ENCODE results near the gene LGALS1.
"Not testable (repeated sequence)": the region's sequence is repeated elsewhere in the genome, so short reads cannot be mapped to it uniquely, and the experiment has no call there.

The LGALS1 gene

DNA sequence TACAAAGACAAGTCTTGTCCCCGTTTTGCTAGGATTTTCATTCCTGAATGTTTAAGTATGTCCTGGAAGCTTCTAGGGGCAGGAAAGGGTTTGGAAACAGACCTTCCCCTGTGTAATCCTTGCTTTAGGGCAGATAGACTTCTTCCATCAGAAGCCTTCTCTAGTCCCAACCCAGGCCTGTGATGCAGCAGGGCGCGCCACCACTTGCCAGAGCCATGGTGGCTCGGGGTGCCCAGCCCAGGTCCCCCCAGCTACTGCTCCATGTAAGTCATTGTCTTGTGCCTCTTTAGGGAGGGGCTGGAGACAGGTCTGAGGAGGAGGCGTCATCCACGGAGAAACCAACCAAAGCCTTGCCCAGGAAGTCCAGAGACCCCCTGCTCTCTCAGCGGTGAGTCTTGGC is 15.0 kb downstream of the LGALS1 start:
- no peak for DNase-seq (ENCODE audit: low read depth)

DNA sequence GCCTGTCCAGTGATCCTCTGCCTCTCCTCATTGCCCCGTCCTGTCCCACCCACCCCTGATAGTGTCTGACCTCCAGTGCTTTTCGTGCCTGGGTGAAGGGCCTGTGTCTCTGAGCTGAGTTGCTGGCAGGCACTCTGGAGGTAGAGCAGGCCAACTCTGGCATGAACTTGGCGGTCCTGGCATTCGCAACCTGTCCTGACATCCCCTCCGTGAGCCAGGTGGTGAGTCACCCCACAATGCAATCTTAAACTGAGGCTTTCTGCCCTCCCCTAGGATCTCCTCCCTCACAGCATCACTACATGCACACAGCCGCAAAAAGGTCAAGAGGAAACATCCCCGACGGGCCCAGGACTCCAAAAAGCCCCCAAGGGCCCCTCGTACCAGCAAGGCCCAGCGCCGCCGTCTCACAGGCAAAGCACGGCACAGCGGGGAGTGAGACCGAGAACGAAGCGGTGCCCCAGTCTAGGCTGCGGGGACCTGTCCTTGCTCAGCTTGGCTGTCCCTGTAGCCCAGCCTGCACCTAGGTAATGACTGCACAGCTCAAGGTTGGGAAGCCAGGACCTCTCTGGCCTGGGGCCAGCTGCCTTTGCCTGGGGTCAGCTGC is 15.6 kb downstream of the LGALS1 start:
- DNase-seq (ENCODE audit: low read depth), result no peak

- DNase-seq (ENCODE audit: low read depth), result no peak
Measured at GRCh38 chr22:37692627-37693285, 17.3 kb downstream of the LGALS1 start.

DNA sequence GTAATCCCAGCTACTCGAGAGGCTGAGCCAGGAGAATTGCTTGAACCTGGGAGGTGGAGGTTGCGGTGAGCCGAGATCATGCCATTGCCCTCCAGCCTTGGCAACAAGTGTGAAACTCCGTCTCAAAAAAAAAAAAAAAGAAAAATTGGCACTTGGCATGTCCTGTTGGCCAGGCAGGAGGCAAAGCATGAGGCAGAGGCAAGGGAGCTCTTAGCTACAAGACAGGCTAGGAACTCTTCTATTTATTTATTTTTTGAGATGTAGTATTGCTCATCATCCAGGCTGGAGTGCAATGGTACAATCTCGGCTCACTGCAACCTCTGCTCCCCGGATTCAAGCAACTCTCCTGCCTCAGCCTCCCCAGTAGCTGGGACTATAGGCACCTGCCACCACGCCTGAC is 18.7 kb downstream of the LGALS1 start:
- not testable (repeated sequence) for DNase-seq (ENCODE audit: low read depth)

DNA sequence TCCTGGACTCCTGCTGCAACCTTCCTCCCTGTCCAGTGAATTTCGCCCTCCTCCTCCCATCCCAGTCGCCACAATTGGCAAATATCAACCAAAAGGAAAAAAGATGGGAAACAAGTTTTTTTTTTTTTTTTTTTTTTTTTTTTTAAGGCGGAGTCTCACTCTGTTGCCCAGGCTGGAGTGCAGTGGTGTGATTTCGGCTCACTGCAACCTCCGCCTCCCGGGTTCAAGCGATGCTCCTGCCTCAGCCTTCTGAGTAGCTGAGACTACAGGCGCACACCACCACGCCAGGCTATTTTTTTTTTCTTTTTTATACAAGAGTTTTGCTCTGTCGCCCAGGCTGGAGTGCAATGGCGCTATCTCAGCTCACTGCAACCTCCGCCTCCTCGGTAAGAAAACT is 20.8 kb downstream of the LGALS1 start:
- DNase-seq (ENCODE audit: low read depth), result not testable (repeated sequence)

- DNase-seq (ENCODE audit: low read depth), result no peak
Measured at GRCh38 chr22:37696657-37697537, 21.5 kb downstream of the LGALS1 start, which contains the start of gene TRIOBP. TSS of gene TRIOBP (plus strand) at chr22:37697048. CDS start at chr22:37701366, 4,318 bp downstream.

GRCh38 chr22:37697538-37697835 is 22.1 kb downstream of the LGALS1 start:
- DNase-seq (ENCODE audit: low read depth), result no peak

- no peak for DNase-seq (ENCODE audit: low read depth)
Measured at GRCh38 chr22:37701141-37701786, 25.8 kb downstream of the LGALS1 start.

DNA sequence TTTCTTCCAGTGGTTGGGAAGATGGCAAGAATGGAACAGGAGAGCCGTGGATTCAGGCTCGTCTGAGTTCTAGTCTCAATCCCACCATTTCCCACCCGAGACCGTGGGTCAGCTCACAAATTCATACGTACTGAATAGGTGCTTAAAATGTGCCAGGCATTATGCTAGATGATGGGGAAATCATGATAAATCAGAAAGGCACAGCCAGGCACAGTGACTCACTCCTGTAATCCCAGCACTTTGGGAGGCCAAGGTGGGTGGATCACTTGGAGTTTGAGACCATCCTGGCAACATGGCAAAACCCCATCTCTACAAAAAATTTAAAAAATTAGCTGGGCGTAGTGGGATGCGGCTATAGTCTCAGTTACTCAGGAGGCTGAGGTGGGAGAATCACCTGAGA is 28.5 kb downstream of the LGALS1 start:
- DNase-seq (ENCODE audit: low read depth), result no peak

DNA sequence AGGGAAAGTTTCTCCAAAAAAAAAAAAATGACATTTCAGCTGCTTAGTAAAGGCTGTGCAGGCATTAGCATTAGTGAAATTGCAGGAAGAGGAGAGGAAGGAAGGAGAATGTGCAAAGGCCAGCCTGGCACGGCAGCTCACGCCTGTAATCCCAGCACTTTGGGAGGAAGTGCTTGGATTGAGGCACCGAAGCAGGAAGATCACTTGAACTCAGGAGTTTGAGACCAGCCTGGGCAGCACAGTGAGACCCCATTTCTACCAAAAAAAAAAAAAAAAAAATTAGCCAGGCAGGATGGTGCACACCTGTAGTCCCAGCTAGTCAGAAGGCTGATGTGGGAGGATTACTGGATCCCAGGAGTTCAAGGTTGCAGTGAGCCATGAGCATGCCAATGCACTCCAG is 29.2 kb downstream of the LGALS1 start:
- DNase-seq (ENCODE audit: low read depth), result no peak

DNA sequence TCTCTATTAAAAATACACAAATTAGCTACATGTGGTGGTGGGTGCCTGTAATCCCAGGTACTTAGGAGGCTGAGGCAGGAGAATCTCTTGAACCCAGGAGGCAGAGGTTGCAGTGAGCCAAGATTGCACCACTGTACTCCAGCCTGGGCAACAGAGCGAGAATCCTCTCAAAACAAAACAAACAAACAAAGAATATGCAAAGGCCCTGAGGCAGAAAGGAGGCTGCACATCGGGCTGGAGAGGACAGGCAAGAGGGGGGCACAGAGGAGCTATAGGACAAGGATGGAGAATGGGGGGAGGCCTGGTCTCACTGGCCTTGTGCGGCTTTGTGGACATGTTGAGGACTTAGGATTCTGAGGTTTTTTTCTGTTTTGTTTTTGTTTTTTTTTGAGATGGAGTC is 29.8 kb downstream of the LGALS1 start:
- no peak for DNase-seq (ENCODE audit: low read depth)

GRCh38 chr22:37708580-37709444 is 33.4 kb downstream of the LGALS1 start:
- no peak for DNase-seq (ENCODE audit: low read depth)

DNA sequence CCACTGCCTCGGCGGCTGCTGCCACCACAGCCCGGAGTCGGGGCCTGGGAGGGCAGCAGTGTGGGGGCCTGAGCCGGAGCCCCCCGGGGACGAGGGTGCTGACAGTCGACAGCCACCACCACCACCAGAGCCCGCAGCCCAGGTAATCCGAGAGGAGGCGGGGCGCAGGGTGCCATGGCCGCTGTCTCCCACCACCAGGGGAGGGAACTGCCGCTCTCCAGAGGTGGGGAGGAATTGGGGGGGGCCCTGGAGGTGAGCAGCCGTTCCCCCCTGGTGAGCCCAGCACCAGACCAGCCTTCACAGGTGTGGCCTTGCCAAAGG is 34.0 kb downstream of the LGALS1 start:
- DNase-seq (ENCODE audit: low read depth), result no peak

DNA sequence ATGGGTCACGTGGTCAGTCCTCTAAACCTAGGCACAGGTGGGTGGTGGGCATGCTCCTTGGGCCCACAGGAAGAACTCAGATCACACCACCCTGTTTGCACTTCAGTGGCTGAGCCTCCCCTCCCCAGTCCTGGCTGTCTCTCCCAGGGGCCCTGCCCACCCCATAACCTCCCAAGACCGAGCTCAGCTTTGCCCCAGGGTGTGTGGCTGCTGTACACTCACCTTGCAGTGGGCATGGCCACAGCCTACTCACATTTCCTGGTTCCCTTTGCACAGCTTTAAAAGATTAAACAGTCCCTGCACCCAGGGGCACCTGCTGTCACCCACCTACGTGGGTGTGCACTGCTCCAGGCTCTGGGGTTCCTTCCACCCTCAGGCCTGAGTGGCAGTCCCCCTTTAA is 35.2 kb downstream of the LGALS1 start:
- no peak for DNase-seq (ENCODE audit: low read depth)

GRCh38 chr22:37711490-37711889 is 36.1 kb downstream of the LGALS1 start:
- no peak for DNase-seq (ENCODE audit: low read depth)

- DNase-seq (ENCODE audit: low read depth), result no peak
Measured at GRCh38 chr22:37713761-37714160, 38.3 kb downstream of the LGALS1 start.

- no peak for DNase-seq (ENCODE audit: low read depth)
Measured at GRCh38 chr22:37714634-37715033, 39.2 kb downstream of the LGALS1 start.

- DNase-seq (ENCODE audit: low read depth), result no peak
Measured at GRCh38 chr22:37715760-37716159, 40.3 kb downstream of the LGALS1 start.

DNA sequence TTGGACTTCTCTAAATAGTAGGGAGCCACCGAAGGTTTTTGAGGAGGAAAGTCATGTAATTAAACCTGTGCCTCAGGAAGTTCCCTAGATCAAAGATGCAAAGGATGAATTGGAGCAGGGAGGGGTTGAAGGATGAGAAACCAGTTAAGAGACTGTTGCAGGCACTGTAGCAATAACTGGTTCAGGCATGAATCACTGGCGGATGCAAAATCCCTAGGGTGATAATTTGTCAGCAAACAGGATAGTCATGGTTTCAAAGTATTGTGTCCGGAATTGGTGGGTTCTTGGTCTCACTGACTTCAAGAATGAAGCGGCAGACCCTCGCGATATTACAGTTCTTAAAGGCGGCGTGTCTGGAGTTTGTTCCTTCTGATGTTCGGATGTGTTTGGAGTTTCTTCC is 41.3 kb downstream of the LGALS1 start:
- DNase-seq (ENCODE audit: low read depth), result no peak

GRCh38 chr22:37717235-37717634 is 41.8 kb downstream of the LGALS1 start:
- DNase-seq (ENCODE audit: low read depth), result not testable (repeated sequence)

GRCh38 chr22:37717746-37718305 is 42.4 kb downstream of the LGALS1 start:
- DNase-seq (ENCODE audit: low read depth), result not testable (repeated sequence)
